ENCODE measurements around the gene NKD2. TPM values are rescaled to one million over a fixed set of nuclear protein-coding genes. Genes with fewer than 3 reads are reported as not detected.

NKD2 gene
- total and polyA plus RNA-seq, 9 of the 15 experiments (the other 6 are each of a cell fraction or from before 2014, with no cell fraction given), result 0.09 to 0.64 (median 0.27) TPM; not detected in 5

DNA sequence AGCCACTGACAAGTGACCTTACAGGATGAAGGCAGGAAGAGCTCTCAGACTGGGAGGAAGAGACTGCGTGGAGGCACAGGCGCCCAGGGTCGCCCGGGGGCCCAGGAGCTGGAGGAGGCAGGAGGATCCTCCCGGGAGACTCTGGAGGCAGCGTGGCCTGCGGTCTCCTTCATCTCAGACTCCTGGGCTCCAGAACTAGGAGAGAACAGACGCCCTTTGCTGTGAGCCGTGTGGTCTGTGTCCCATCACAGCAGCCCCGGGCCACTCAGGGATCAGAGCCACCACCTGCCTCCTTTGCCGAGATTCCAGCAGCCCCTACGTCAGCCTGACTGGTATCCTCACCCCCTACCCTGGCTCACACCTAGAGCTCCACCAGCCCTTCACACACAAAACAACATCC, 58.1 kb downstream of the NKD2 start:
- POLR2A ChIA-PET, result interaction anchor here (0.6 to 1.3 kb wide), 4 partner anchors 9 to 51 kb away, joined by 3 to 5 read pairs (median 4); no protein-coding TSS in a partner anchor
- WGBS (ENCODE audit: insufficient coverage, low coverage, missing lambda C conversion rate), result 30% methylated on average over 12 of the region's 12 CpGs

More for the DNA sequence above, 58.1 kb downstream of the NKD2 start:
- H3K27me3 ChIP-seq (ENCODE audit: control insufficient read depth in 2 of 2, insufficient read depth in 2 of 2, low read length in 2 of 2), result peaks cover 0 to 44% of the 10 kb centered on the region in 2 experiments; a peak in 4 of 5 replicates
- H3K9ac ChIP-seq (ENCODE audit: insufficient read depth in 1 of 2, low read depth in 2 of 2, low read length in 2 of 2), result no peak overlapping the region; a peak in 1 of 4 replicates
- in situ Hi-C loops (cut with MboI), result no loop called here
- H2AFZ ChIP-seq (ENCODE audit: low read depth, low read length), result no peak overlapping the region
- CTCF ChIA-PET (ENCODE audit: low intra/inter-chr PET ratio), result no interaction called here
- peaks cover 24% of the 10 kb centered on the region for H4K20me1 ChIP-seq (replicated peaks; ENCODE audit: control insufficient read depth, insufficient read depth, low read length)
- no peak overlapping the region for H3K4me3 ChIP-seq
- no peaks in the 10 kb centered on the region for H3K9me3 ChIP-seq (replicated peaks; ENCODE audit: control insufficient read depth, insufficient read depth, low read depth, low read length)
- ATAC-seq (peak; percentile 10; the same call in 2 of the 3 replicates), FAIRE-seq (no peak), DNase-seq (ENCODE audit: extremely low read depth in 1 of 4, low spot score in 3 of 4) (no peak)
- H3K9me1 ChIP-seq (ENCODE audit: control insufficient read depth, insufficient read depth, low read length), result no peaks in the 10 kb centered on the region
- no peak for TF ChIP-seq RBFOX2 (IDR thresholded peaks at IDR 0.05; ENCODE audit: low read depth, low read length)
- no peak for TF ChIP-seq SREBF2 (CRISPR knock-in tag; IDR thresholded peaks at IDR 0.05)
- no peak for TF ChIP-seq PML (IDR thresholded peaks at IDR 0.05; ENCODE audit: low read length)
- TF ChIP-seq, protein P1, sequence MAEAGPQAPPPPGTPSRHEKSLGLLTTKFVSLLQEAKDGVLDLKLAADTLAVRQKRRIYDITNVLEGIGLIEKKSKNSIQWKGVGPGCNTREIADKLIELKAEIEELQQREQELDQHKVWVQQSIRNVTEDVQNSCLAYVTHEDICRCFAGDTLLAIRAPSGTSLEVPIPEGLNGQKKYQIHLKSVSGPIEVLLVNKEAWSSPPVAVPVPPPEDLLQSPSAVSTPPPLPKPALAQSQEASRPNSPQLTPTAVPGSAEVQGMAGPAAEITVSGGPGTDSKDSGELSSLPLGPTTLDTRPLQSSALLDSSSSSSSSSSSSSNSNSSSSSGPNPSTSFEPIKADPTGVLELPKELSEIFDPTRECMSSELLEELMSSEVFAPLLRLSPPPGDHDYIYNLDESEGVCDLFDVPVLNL (CRISPR knock-in tag; IDR thresholded peaks at IDR 0.05; ENCODE audit: low read depth), result 0 out of 2 replicates have a peak, but pooled peaks have one; percentile 23
- TF ChIP-seq ZKSCAN8 (CRISPR knock-in tag; IDR thresholded peaks at IDR 0.05), result no peak
- no peak for TF ChIP-seq ZBED1 (IDR thresholded peaks at IDR 0.05)
- TF ChIP-seq OTX1 (CRISPR knock-in tag; IDR thresholded peaks at IDR 0.05), result no peak
- intact Hi-C loops (cut with micrococcal nuclease), result loop anchor here (5.0 kb wide), 1 partner anchor 51 kb away; no protein-coding TSS in a partner anchor
- no peak overlapping the region for H3K27ac ChIP-seq (ENCODE audit: extremely low read depth, low read depth, low read length)
- no peaks in the 10 kb centered on the region for H3K79me2 ChIP-seq (ENCODE audit: control insufficient read depth, insufficient read depth, low read length)
- H3K4me2 ChIP-seq (ENCODE audit: insufficient read depth, low read length), result no peak overlapping the region
- no peaks in the 10 kb centered on the region for H3K36me3 ChIP-seq (ENCODE audit: control insufficient read depth, insufficient read depth, low read length)
- peaks cover 14 to 59% of the 10 kb centered on the region in 2 experiments; a peak in 4 of 5 replicates for H3K4me1 ChIP-seq (replicated peaks in 1 of 2; ENCODE audit: control insufficient read depth in 2 of 2, insufficient read depth in 2 of 2, low read length in 2 of 2)
- BruUV-seq (replicated peaks), result no TSS peak

All from K562 (cell line).